ENCODE measurements around the gene LRRC59. TPM values are rescaled to one million over a fixed set of nuclear protein-coding genes. Genes with fewer than 3 reads are reported as not detected.
A peak's percentile ranks its signal among the peaks of the same experiment; 100 is the strongest.

The LRRC59 gene
- total and polyA plus RNA-seq, 2 donors (not counting 1 experiment from before 2014, with no cell fraction given), result 27.7 to 31.2 TPM

- H2AFZ ChIP-seq (ENCODE audit: insufficient read depth, low read depth, low read length, poor library complexity, severe bottlenecking), result peak overlapping the region; percentile 91
- H3K4me3 ChIP-seq (ENCODE audit: control extremely low read depth in 1 of 5, extremely low read depth in 1 of 5, insufficient read depth in 1 of 5, low read depth in 2 of 5, low read length in 4 of 5), result peak overlapping the region; percentile 65 to 85 (median 81)
- H3K36me3 ChIP-seq (replicated peaks in 1 of 2; ENCODE audit: control extremely low read depth in 1 of 2, control insufficient read depth in 1 of 2, extremely low read depth in 1 of 2, insufficient read depth in 2 of 2, low read length in 1 of 2), result peaks cover 0 to 36% of the 10 kb centered on the region in 2 experiments
- peak overlapping the region; percentile 100 for H3K4me3 Mint-ChIP-seq
- H3K27ac ChIP-seq (ENCODE audit: low read length in 2 of 2), result peak overlapping the region; percentile 91 to 96
- H3K4me1 Mint-ChIP-seq, result peaks cover 23% of the 10 kb centered on the region
- H3K27ac Mint-ChIP-seq, result peak overlapping the region; percentile 100
- CTCF ChIA-PET, result interaction anchor here (0.8 to 4.3 kb wide), 4 partner anchors 10 to 27 kb away, joined by 3 to 27 read pairs (median 3); partner anchors contain the start of gene LRRC59
- no peak for DNase-seq
- H3K4me2 ChIP-seq (replicated peaks; ENCODE audit: low read depth, low read length, poor library complexity, severe bottlenecking), result peak overlapping the region; percentile 86
- POLR2A ChIA-PET, result interaction anchor here (0.7 to 2.1 kb wide), 5 partner anchors 12 to 347 kb away, joined by 3 to 6 read pairs (median 4); partner anchors contain the start of genes LRRC59 and LUC7L3
- intact Hi-C loops (cut with micrococcal nuclease), result loop anchor here (1.0 to 10.0 kb wide), 4 partner anchors 10 to 277 kb away; partner anchors contain the start of genes ACSF2, PDK2 and XYLT2
- peaks cover 25% of the 10 kb centered on the region for H4K20me1 ChIP-seq (ENCODE audit: control insufficient read depth, insufficient read depth, low read length, poor library complexity, severe bottlenecking)
- no peaks in the 10 kb centered on the region for H3K9me3 Mint-ChIP-seq (ENCODE audit: insufficient read depth)
- H3K4me1 ChIP-seq (ENCODE audit: control insufficient read depth in 2 of 2, insufficient read depth in 2 of 2, low read length in 2 of 2), result peaks cover 14 to 19% of the 10 kb centered on the region in 2 donors
- peaks cover 31% of the 10 kb centered on the region for H3K79me2 ChIP-seq (ENCODE audit: control insufficient read depth, insufficient read depth, low read length)
- peak overlapping the region; percentile 91 for H3K9ac ChIP-seq (ENCODE audit: low read length)
- ATAC-seq (ENCODE audit: low read depth), result no peak
- WGBS (ENCODE audit: insufficient coverage), result 22% methylated on average over 11 of the region's 14 CpGs
- H3K27me3 Mint-ChIP-seq, result no peaks in the 10 kb centered on the region
- H3K27me3 ChIP-seq (replicated peaks in 1 of 4; ENCODE audit: control extremely low read depth in 1 of 4, control insufficient read depth in 3 of 4, insufficient read depth in 4 of 4, low read length in 3 of 4), result no peaks in the 10 kb centered on the region
- no peak for TF ChIP-seq EZH2 (IDR thresholded peaks at IDR 0.05; ENCODE audit: borderline replicate concordance, insufficient read depth, low read depth, low read length, poor library complexity, severe bottlenecking)
- no peaks in the 10 kb centered on the region for H3K9me3 ChIP-seq (ENCODE audit: control extremely low read depth in 1 of 3, control insufficient read depth in 2 of 3, insufficient read depth in 1 of 3, low read length in 2 of 3)
Measured at GRCh38 chr17:50372222-50372757, 25.0 kb downstream of the LRRC59 start.

- no peaks in the 10 kb centered on the region for H3K9me3 Mint-ChIP-seq (ENCODE audit: insufficient read depth)
Measured at GRCh38 chr17:50371526-50371925, 25.8 kb downstream of the LRRC59 start.

More at GRCh38 chr17:50371526-50371925, 25.8 kb downstream of the LRRC59 start:
- DNase-seq, result no peak
- Histone ChIP-seq H3K4me1 (ENCODE audit: control insufficient read depth in 2 of 2, insufficient read depth in 2 of 2, low read length in 2 of 2) (peaks cover 14 to 19% of the 10 kb centered on the region in 2 donors), H3K9ac (ENCODE audit: low read length) (no peak overlapping the region), H3K36me3 (replicated peaks in 1 of 2; ENCODE audit: control extremely low read depth in 1 of 2, control insufficient read depth in 1 of 2, extremely low read depth in 1 of 2, insufficient read depth in 2 of 2, low read length in 1 of 2) (peaks cover 0 to 43% of the 10 kb centered on the region in 2 experiments), H3K27ac (ENCODE audit: low read length in 2 of 2) (no peak overlapping the region), H3K27me3 (replicated peaks in 1 of 4; ENCODE audit: control extremely low read depth in 1 of 4, control insufficient read depth in 3 of 4, insufficient read depth in 4 of 4, low read length in 3 of 4) (no peaks in the 10 kb centered on the region), H3K9me3 (ENCODE audit: control extremely low read depth in 1 of 3, control insufficient read depth in 2 of 3, insufficient read depth in 1 of 3, low read length in 2 of 3) (no peaks in the 10 kb centered on the region), H3K4me3 (ENCODE audit: control extremely low read depth in 1 of 5, extremely low read depth in 1 of 5, insufficient read depth in 1 of 5, low read depth in 2 of 5, low read length in 4 of 5) (no peak overlapping the region), H4K20me1 (ENCODE audit: control insufficient read depth, insufficient read depth, low read length, poor library complexity, severe bottlenecking) (peaks cover 33% of the 10 kb centered on the region), H3K79me2 (ENCODE audit: control insufficient read depth, insufficient read depth, low read length) (peaks cover 31% of the 10 kb centered on the region), H3K4me2 (replicated peaks; ENCODE audit: low read depth, low read length, poor library complexity, severe bottlenecking) (peak overlapping the region; percentile 86), H2AFZ (ENCODE audit: insufficient read depth, low read depth, low read length, poor library complexity, severe bottlenecking) (no peak overlapping the region)
- ChIA-PET CTCF (interaction anchor here (0.8 to 4.3 kb wide), 4 partner anchors 9 to 26 kb away, joined by 3 to 27 read pairs (median 4); partner anchors contain the start of gene LRRC59), POLR2A (interaction anchor here (1.3 kb wide), 1 partner anchor 108 kb away, joined by 4 read pairs; no protein-coding TSS in a partner anchor)
- ATAC-seq (ENCODE audit: low read depth), result no peak
- TF ChIP-seq CTCF (IDR thresholded peaks at IDR 0.05), result no peak
- TF ChIP-seq EZH2 (IDR thresholded peaks at IDR 0.05; ENCODE audit: borderline replicate concordance, insufficient read depth, low read depth, low read length, poor library complexity, severe bottlenecking), result no peak
- Mint-ChIP-seq H3K4me3 (peak overlapping the region; percentile 100), H3K4me1 (peaks cover 23% of the 10 kb centered on the region), H3K27me3 (no peaks in the 10 kb centered on the region), H3K27ac (peak overlapping the region; percentile 48)
- WGBS (ENCODE audit: insufficient coverage), result 100% methylated on average over 2 of the region's 2 CpGs
- intact Hi-C loops (cut with micrococcal nuclease), result loop anchor here (10.0 kb wide), 2 partner anchors 53 to 277 kb away; partner anchors contain the start of genes ACSF2 and PDK2

Measured in B cell (primary cell).